GM21825 (cell line): Measurements from ENCODE around the gene TIGD6.
"Not testable (repeated sequence)": the region's sequence is repeated elsewhere in the genome, so short reads cannot be mapped to it uniquely, and the experiment has no call there.

Source experiments
- ATAC-seq: cut with Tn5 transposase; IDR thresholded peaks from one replicate; pipeline ENCODE4 v1.9.1; 2021; ENCODE audit warnings: mild to moderate bottlenecking, moderate library complexity; ENCODE audit not compliant: unreplicated experiment

The TIGD6 gene

DNA sequence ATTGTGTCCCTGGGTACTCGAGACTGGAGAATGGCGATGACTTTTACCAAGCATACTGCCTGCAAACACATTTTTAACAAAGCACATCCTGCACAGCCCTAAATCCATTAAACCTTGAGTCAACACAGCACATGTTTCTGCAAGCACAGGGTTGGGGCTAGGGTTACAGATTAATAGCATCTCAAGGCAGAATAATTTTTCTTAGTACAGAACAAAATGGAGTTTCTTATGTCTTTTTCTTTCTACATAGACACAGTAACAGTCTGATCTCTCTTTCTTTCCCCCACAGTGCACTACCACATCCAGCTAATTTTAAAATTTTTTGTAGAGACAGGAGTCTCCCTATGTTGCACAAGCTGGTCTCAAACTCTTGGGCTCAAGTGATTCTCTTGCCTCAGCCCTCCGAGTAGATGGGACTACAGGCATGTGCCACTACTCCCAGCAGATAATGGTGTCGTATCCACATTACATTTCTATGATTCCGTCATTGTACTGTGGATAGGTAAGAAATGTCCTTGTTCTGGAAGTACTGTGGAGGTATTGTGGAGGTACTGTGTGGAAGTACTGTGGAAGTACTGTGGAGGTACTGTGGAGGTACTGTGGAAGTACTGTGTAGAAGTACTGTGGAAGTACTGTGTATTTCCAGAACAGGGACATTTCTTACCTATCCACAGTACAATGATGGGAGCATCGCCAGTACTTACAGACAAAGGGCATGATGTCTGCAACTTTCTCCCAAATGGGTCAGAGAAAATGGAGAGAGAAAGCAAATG is 57.1 kb downstream of the TIGD6 start:
- ATAC-seq, result not testable (repeated sequence)
